GM10847 (cell line): ENCODE measurements around the gene IQGAP3.

Experiments
- POLR2A ChIP-seq: IDR thresholded peaks from 2 replicates; pipeline ENCODE4 v1.6.1; 2011; ENCODE audit not compliant: insufficient read length; ENCODE audit errors: extremely low read depth

Gene IQGAP3

DNA sequence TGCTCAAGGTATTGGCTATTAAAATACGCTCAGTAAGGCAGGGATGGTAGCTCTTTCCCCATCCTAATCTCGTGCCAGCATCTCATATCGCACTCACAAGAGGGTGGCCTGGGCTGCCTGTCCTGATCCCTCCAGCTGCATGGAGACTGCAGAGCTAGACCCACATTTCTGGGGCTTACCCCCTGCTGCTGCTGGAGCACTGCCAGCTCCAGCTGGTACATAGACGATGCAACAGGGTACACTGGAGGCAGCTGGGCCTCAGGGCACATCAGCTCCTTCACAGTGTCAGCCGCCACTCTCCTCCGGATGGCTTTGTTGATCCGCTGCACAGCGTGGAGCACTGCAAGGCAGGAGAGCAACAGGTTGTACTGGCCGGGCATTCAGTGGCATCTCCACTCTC lies 16.0 kb downstream of the IQGAP3 start:
- TF ChIP-seq POLR2A: no peak

- no peak for TF ChIP-seq POLR2A
These were observed 16.6 kb downstream of the IQGAP3 start for GRCh38 chr1:156555715-156556114.

GRCh38 chr1:156554971-156555370 lies 17.4 kb downstream of the IQGAP3 start:
- TF ChIP-seq POLR2A: no peak

GRCh38 chr1:156553860-156554485 lies 18.4 kb downstream of the IQGAP3 start:
- no peak for TF ChIP-seq POLR2A

DNA sequence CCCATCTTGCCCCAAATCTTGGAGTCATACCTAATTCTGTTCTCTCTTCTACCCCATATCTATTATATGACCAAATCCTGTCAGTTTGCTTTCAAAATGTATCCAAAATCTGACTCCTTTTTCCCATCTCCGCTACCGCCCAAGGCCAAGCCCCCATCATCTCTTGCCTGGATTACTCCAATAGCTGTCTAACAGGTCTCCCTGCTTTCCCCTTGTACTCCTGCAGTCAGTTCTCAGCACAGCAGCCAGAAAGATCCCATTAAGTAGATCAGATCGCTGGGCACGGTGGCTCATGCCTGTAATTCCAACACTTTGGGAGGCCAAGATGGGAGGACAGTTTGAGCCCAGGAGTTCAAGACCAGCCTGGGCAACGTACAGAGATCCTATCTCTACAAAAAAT lies 19.8 kb downstream of the IQGAP3 start:
- no peak for TF ChIP-seq POLR2A

- no peak for TF ChIP-seq POLR2A
These were observed 20.5 kb downstream of the IQGAP3 start for GRCh38 chr1:156551869-156552268.

DNA sequence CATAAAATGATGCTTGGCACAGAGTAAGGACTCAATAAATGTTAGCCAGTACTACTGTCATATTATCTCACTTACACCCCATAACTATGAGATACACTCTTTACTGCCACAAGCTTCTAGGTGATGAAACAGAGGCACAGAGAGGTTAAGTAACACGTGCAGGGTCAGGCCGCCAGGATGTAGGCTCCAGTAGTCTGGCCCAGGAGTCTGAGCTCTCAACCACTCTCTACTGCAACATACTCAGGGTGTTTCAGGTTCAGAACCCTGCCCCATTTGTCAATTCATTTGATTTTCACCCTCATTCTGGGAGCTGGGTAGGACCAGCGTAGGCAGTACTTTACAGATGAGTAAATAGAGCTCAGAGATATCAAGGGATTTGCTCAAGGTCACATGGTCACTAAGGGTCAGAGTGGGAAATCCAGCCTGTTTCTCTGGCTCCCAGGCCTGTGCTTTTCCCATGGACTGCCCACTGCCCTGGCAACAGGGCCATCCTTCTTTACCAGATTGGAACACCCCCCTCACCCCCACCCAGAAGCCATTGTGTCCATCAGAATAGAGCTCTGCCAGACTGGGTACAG lies 21.2 kb downstream of the IQGAP3 start:
- TF ChIP-seq POLR2A: no peak

DNA sequence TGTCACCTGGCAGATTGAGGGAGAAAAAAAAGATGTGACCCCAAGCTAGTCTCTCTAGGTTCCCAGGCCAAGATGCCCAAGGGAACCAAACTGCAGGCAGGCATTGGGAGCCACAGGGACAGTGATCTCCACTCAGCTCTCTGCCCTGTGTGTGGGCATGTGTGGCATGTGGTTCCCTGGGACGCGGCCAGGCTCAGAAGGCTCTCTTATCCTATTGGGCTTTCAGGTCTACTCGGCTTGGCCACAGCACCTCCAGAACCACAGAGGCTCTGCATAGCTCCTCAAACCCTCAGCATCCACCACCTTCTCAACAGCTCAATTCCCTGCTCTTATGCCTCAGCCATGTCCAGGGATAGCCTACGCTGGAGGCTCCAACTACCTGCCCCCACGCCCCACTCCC lies 22.0 kb downstream of the IQGAP3 start:
- TF ChIP-seq POLR2A: no peak

- no peak for TF ChIP-seq POLR2A
These were observed 22.5 kb downstream of the IQGAP3 start for GRCh38 chr1:156549831-156550230.

- no peak for TF ChIP-seq POLR2A
These were observed 23.0 kb downstream of the IQGAP3 start for GRCh38 chr1:156549390-156549789.

DNA sequence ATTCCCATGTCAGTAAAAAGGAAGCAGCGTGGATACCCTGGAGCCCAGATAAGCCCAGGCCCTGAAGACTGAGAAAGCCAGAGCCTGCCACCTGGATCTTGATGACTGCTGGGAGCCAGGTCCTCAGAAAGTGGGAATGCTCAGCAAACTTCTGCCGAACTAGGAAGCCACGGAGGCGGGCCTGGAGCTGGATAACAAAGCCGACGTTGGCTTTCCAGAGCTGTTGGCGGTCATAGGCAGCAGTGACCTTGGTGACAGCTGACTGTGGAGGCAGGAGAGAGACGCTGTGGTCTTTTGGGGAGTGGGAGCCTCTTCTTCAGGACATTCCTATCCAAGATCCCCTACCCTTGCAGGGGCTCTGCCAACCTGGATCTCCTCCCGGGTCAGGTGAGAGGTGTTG lies 24.4 kb downstream of the IQGAP3 start:
- TF ChIP-seq POLR2A: no peak

DNA sequence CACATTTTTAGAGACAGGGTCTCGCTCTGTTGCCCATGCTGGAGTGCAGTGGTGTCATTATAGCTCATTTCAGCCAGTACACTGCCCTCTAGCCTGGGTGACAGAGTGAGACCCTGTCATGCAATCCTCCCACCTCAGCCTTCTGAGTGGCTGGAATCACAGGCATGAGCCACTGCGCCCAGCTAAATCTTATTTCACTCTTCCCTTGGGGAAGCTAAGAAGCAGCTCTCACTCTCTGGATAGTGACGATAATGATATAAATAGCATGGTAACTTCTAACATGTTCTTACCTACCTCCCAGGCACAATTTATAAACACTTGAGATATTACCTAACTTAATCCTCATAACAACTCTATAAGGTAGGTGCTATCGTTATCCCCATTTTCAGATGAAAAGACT lies 24.9 kb downstream of the IQGAP3 start:
- no peak for TF ChIP-seq POLR2A

DNA sequence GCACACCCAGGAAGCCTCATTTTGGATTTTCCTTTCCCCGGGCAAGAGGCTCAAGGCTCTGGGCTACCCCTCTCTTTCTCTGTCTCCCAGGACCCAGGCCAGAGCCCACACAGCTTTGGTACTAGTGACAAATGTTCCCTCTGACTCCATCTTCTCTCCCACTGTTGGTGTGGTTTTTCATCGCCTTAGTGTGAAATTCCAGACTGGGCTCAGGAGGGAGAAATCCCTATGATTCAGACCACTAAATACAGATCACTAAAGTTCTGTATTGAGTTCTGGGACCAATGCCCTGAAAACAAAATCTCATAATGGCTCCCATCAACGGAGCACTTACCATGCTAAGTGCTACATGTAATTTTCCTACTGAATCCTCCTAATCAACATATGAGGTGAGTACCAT lies 26.1 kb downstream of the IQGAP3 start:
- TF ChIP-seq POLR2A: no peak

DNA sequence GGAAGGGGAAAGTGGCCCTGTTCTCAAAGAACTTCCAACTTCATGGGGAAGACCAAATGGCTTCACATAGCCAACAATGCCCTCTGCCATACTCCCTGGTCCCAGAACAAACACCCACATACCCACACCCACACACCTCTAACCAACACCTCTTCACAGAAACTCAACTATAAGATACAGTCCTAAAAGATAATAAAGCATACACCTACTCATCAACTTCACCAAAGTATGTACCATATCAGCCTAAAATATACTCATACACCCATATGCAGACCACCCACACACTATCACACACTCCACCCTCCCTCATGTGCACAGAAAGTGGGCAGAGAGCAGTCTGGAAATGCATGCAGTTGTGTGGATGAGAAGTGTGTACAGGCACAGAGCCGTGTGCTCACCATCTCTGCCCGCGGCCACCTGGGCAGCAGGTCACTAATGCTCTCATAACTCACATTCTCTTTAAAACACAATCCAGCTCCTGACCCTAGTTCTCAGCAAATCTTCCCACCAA lies 27.7 kb downstream of the IQGAP3 start:
- TF ChIP-seq POLR2A: no peak

DNA sequence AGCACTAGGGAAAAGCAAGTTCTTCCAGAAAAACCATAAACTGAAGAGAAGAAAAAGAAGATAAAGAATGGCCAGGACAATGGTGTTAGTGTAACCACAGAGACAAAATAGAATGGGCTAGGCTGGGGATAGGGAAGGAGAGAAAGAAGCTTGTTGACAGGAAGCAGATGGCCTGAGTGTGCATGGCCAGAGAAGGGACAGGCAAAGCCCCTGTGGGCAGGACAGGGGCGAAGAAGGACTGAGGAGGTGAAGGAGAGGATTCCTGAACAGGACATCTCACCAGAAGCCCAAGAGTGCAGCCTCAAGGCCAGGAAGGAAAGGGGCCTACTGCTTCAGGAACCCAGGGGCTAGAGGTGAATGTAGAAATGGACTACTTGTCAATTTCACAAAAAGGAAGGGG lies 29.3 kb downstream of the IQGAP3 start:
- no peak for TF ChIP-seq POLR2A

GRCh38 chr1:156540955-156541354 lies 31.4 kb downstream of the IQGAP3 start:
- TF ChIP-seq POLR2A: no peak

- no peak for TF ChIP-seq POLR2A
These were observed 32.5 kb downstream of the IQGAP3 start for GRCh38 chr1:156539818-156540355.
